ENCODE data around the gene LZTR1.
A peak's percentile ranks its signal among the peaks of the same experiment; 100 is the strongest.
"Not testable (repeated sequence)": the region's sequence is repeated elsewhere in the genome, so short reads cannot be mapped to it uniquely, and the experiment has no call there.

Gene LZTR1

GRCh38 chr22:20981787-20982562, at the start of gene LZTR1:
Gene LZTR1 (plus strand): TSS chr22:20982297. CDS start chr22:20982372, 75 bp downstream.
- DNase-seq (ENCODE audit: low read depth, low spot score): peak; percentile 40
- H3K27ac ChIP-seq: peak within 1 kb of the TSS; percentile 57

- no peak overlapping the region for H3K27ac ChIP-seq
- no peak for DNase-seq (ENCODE audit: low read depth, low spot score)
Observed at GRCh38 chr22:20933910-20934309, 48.2 kb upstream of the LZTR1 start.

- not testable (repeated sequence) for DNase-seq (ENCODE audit: low read depth, low spot score); H3K27ac ChIP-seq
Observed at GRCh38 chr22:20935049-20935448, 47.0 kb upstream of the LZTR1 start.

DNA sequence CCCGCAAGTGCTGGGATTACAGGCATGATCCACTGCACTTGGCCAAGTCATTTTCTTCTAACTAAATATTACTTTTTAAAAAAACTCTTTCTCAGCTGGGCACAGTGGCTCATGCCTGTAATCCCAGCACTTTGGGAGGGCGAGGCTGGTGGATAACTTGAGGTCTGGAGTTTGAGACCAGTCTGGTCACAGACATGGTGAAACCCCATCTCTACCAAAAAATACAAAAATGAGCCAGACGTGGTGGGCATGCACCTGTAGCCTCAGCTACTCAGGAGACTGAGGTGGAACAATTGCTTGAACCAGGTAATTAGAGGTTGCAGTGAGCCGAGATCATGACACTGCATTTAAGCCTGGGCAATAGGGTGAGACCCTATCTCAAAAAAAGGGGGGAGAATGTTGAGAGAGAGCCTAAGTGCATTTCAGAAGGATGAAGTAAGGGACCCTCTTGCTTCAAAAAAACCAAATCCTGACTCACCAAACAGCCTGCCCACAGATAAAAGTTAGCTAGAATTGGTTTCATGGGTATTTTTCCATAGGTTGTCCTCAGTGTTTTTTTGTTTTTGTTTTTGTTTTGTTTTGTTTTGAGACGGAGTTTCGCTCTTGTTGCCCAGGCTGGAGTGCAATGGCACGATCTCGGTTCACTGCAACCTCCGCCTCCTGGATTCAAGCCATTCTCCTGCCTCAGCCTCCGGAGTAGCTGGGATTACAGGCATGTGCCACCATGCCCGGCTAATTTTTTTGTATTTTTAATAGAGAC, 46.1 kb upstream of the LZTR1 start:
- DNase-seq (ENCODE audit: low read depth, low spot score): not testable (repeated sequence)
- peak overlapping the region; percentile 4 for H3K27ac ChIP-seq

GRCh38 chr22:20937031-20937793, 44.9 kb upstream of the LZTR1 start:
- no peak for DNase-seq (ENCODE audit: low read depth, low spot score)
- no peak overlapping the region for H3K27ac ChIP-seq

DNA sequence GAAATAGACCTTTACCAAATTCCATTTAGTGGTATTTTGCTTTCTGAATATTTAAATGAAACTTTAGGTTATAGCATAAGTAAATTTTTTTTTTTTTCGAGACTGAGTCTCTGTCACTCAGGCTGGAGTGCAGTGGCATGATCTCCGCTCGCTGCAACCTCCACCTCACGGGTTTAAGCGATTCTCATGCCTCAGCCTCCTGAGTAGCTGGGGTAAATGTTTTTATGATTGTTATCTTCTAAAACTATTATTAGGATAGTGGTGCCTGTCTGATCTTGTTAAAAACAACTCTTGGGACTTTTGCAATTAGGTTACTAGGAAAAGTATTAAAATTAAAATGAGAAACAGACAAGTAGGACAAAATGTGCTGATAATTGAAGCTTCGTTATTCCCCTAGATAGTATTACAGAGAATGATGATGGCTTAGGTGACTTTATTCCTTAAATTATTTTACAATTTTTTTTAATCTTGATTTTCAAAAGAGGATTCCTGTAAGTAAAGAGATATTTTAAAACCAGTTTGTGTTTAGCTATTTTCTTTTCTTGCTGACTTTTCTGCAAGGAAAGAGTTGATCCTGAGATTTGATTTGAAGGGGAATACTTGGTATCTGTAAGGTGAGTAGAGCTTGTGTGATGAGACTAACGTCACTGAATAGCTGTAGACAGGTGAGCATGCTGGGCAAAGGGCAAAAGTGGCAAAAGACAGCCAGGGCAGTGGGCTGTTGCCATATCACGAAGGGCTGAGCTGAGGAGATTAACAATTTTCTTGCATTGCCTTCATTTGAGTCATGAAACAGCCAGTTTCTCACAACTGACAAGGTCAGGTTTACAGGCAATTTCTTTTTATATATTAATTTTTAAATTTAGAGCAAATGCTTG, 44.1 kb upstream of the LZTR1 start:
- no peak overlapping the region for H3K27ac ChIP-seq
- no peak for DNase-seq (ENCODE audit: low read depth, low spot score)

DNA sequence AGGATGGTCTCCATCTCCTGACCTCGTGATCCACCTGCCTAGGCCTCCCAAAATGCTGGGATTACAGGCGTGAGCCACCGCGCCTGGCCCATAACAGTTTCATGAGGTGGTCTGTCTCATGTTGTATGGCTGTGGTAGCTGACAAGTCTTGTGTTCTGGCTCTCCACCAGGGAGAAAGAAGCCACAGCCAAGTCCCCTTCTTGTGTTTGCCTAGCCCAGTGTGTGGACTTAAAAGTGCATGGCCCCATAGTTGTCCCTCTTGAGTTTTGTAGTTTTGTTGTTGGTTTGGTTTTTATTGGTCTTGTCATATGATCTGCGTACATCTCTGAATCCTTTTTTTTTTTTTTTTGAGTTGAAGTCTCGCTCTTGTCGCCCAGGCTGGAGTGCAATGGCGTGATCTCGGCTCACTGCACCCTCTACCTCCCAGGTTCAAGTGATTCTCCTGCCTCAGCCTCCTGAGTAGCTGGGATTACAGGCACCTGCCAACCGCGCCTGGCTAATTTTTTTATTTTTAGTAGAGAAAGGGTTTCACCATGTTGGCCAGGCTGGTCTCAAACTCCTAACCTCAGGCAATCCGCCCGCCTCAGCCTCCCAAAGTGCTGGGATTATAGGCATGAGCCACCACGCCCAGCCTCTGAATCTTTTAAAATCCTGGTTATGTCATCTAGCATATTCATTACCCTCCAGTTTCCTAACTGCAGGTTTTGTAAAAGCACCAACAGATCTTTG, 42.5 kb upstream of the LZTR1 start:
- DNase-seq (ENCODE audit: low read depth, low spot score): not testable (repeated sequence)
- peak overlapping the region; percentile 0 for H3K27ac ChIP-seq

DNA sequence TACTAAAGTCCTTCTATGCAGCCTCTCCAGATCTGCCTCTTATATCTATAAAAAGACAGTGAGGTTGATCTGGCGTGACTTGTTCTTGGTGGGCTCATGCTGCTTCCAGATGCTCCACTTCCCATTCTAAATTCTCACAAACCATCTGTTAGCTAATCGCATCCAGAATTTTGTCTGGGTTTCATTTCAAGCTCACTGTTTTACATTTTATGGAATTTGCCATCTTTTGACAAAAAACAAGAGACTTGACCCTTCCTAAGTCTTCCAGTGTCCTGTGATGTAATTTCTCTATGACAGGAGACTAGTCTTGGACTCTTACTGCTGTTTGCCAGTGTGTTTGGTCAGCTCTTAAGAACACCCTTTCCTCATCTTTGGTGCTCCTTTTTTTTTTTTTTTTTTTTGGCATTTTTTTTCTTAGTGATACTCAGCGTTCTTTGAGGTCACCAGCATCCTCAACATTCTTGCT, 41.9 kb upstream of the LZTR1 start:
- H3K27ac ChIP-seq: peak overlapping the region; percentile 0
- DNase-seq (ENCODE audit: low read depth, low spot score): no peak

GRCh38 chr22:20940904-20941385, 41.2 kb upstream of the LZTR1 start:
- H3K27ac ChIP-seq: peak overlapping the region; percentile 0
- DNase-seq (ENCODE audit: low read depth, low spot score): no peak

DNA sequence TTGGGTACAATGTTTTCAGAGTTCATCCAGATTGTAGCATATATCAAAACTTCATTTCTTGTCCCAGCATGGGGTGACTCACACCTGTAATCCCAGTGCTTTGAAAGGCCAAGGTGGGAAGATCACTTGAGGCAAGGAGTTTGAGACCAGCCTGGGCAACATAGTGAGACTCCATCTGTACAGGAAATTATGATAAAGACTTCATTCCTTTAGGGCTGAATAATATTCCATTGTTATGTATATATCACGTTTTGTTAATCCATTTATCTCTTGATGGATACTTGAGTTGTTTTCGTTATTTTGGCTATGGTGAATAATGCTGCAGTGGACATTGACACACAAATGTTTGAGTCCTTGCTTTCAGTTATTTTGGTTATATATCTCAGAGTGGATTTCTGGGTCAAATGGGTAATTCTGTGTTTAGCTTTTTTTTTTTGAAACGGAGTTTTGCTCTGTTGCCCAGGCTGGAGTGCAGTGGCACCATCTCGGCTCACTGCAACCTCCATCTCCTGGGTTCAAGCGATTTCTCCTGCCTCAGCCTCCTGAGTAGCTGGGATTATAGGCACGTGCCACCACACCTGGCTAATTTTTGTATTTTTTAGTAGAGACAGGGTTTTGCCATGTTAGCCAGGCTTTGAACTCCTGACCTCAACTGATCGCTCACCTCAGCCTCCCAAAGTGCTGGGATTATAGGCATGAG, 39.7 kb upstream of the LZTR1 start:
- peak overlapping the region; percentile 27 for H3K27ac ChIP-seq
- not testable (repeated sequence) for DNase-seq (ENCODE audit: low read depth, low spot score)

DNA sequence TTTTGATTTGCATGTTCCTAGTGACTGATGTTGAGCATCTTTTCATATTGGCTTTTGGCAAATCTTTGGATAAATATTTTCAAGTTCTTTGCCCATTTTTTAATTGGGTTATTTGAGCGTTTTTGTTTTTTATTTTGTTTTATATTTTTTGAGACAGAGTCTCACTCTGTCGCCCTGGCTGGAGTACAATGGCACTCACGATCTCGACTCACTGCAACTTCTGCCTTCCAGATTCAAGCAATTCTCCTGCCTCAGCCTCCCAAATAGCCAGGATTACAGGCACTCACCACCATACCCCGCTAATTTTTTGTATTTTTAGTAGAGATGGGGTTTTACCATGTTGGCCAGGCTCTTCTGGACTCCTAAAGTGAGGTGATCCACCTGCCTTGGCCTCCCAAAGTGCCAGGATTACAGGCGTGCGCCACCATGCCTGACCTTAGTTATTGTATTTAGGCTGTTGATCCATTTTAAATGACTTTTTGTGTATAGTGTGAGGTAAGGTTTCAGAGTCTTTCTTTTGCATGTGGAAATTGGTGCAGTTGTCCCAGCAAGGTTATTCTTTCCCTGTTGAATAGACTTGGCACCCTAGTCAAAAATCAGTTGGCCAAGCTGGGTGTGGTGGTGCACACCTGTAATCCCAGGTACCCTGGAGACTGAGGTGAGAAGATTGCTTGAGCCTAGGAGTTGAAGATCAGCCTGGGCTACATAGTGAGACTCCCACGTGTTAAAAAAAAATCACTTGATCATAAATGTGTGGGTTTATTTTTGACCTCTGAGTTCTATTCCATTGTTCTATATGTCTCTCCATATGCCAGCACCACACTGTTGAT, 38.8 kb upstream of the LZTR1 start:
- no peak for DNase-seq (ENCODE audit: low read depth, low spot score)
- H3K27ac ChIP-seq: peak overlapping the region; percentile 83

DNA sequence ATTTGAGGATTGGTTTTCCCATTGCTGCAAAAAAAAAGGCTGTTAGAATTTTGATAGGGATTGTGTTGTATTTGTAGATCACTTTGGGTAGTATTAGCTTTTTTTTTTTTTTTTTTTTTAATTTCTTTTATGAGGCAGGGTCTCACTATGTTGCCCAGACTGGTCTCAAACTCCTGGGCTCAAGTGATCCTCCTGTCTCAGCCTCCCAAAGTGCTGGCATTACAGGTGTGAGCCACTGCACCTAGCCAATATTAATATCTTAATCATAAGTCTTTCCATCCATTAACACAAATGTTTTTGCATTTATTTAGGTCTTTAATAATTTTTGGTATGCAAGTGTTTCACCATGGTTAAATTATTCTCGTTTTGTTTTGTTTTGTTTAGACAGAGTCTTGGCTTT, 38.1 kb upstream of the LZTR1 start:
- DNase-seq (ENCODE audit: low read depth, low spot score): no peak

GRCh38 chr22:20945578-20945934, 36.5 kb upstream of the LZTR1 start:
- peak overlapping the region; percentile 83 for H3K27ac ChIP-seq
- DNase-seq (ENCODE audit: low read depth, low spot score): no peak

More for the DNA sequence above, 38.1 kb upstream of the LZTR1 start:
- peak overlapping the region; percentile 83 for H3K27ac ChIP-seq

DNA sequence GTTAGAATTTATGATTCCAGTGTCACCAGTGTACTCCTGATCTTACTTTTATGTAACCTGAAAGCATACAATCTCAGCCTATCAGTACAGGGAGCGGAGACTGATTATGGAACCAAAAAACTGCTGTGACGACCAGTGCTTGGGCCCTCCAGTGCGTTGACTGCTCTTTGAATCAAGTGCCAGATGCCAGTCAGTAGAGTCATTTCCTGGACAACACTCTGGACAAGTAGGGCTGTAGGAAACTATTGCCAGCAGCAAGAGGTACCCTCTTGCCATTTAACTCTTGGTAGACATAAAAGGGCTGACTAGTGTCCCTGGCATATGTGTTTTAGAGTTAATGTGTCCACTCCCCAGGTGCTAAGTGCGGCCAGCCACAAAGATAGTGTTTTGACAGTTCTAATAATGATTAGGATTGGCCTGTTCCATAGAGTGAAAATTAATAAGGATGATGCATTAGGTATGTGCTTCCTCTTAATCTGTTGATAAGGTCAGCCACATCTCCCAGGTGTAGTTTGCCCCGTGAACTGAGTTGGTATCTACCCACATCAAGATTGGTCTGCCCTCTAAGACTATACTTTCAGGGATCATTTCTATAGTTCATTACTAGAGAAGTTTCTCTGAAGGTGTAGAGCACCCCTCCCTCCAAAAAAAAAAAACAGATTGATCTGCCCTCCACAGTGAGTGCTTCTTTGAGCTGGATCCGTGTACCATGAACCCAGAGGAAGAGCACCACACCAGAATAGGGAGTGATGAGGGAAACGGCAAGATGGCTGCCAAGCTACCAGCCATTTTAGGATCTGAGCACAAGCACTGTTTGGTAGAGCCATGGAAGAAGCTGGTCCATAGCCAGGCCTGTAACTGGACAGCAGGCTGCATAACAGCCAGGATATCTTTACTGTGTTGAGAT, 35.8 kb upstream of the LZTR1 start:
- peak overlapping the region; percentile 83 for H3K27ac ChIP-seq
- DNase-seq (ENCODE audit: low read depth, low spot score): no peak

DNA sequence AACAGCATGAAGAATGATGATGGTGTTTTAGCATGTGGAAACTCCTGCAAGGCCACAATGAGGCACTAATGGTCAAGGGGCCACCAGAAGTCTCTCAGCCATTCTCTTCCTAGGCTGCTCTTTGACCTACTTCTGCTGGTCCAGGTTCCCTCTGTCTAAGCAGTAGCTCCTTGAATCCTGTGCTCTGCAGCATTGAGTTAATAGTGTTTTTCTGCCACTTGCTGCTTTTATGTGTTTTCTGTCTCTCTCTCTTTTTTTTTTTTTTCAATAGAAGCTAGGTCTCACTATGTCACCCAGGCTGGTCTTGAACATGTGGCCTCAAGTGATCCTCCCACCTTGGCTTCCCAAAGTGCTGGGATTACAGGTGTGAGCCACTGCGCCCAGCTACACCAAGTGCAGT, 35.1 kb upstream of the LZTR1 start:
- no peak for DNase-seq (ENCODE audit: low read depth, low spot score)
- peak overlapping the region; percentile 83 for H3K27ac ChIP-seq

- no peak for DNase-seq (ENCODE audit: low read depth, low spot score)
- H3K27ac ChIP-seq: peak overlapping the region; percentile 99
Observed at GRCh38 chr22:20948450-20948849, 33.6 kb upstream of the LZTR1 start.

Data from epithelial cell of prostate (primary cell).